Hematopoietic multipotent progenitor cell treated with erythropoietin and hydrocortisone succinate and interleukin-3 and kit ligand, for 8 days (in vitro differentiated cells): ENCODE results near the gene GCK.
A peak's percentile ranks its signal among the peaks of the same experiment; 100 is the strongest.

Experiments used
- DNase-seq: peaks from one replicate; pipeline ENCODE4 v3.0.0-alpha.2; 2015

The GCK gene

DNA sequence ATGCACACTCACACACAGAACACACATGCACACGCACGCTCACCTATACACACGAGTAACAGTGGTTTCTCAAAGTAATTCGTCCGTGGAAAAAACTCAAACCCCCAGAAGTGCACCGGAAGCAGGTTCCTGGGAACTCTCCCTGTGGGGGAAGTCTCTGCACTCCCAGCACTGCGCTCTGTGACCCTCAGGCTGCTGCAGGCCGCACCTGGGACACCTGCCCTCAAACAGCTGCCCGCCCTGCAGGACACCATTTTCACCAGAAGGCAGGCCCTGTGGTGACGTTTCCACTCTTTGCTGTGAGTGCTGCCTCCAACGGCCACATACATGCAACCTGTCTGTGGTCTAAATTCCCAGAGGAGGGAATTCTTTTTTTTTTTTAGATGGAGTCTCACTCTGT is 32.8 kb upstream of the GCK start:
- no peak for DNase-seq

DNA sequence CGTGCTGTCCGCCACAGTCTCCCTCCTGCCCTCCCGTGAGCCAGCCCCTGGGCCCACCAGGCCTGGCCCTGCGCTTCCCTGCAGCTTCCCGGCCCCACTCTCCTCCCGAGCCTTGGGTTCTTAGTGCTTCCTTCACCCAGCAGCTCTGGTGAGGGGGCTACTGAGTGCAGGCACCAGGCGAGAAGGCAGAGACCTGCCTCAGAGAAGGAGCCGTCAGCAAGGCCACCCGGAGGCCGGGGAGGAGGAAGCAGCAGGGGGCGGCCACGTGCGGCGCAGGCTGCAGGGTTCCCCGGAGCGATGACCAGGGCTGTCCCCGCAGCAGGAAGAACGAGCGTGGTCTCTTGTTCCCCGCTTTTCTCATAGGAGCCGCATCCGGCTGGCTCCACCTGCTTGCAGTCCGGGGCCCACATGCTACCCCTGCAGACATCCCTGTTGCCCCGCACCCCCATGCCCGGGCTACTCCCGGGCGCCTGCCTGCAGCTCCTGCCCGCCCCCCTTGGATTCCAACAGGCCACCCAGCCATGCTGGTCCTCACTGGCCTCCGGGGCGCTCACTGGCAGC is 32.1 kb upstream of the GCK start:
- no peak for DNase-seq

DNA sequence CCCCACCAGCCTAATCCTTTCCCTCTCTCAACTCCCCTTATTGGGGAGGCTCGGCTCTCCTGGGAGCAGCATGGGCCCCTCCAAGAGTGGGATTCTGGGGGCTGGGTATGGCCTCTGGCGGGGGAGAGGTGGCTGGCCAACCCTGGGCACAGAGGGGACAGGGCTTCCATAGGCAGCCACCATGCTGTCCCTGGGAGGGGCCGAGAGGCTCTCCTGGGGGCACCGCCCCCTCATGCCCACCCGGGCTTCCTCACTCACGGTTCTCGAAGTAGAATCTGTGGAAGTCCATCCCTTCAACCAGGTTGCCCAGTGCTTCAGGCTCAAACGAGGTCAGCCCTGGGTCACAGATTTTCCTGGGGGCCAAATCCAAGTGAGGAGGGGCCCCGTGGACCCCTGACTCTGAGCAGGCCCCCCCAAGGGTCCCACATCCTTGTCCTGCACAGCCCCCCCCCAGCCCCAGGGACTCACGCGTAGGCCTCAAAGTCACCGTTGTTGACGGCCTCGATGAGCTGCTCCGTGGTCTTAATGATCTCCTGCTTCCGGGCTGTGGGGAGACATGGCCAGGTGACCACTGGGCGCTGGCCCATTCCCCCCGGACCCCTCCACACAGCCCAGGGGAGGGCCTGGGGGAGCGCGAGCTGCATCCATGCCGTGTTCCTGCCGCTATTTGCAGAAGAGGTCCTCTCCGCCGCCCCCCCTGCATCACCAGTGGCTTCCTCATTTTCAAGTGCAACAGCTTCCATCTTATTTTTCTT is 31.3 kb upstream of the GCK start:
- no peak for DNase-seq

- DNase-seq: no peak
Observed at GRCh38 chr7:44220046-44220357, 30.8 kb upstream of the GCK start.

DNA sequence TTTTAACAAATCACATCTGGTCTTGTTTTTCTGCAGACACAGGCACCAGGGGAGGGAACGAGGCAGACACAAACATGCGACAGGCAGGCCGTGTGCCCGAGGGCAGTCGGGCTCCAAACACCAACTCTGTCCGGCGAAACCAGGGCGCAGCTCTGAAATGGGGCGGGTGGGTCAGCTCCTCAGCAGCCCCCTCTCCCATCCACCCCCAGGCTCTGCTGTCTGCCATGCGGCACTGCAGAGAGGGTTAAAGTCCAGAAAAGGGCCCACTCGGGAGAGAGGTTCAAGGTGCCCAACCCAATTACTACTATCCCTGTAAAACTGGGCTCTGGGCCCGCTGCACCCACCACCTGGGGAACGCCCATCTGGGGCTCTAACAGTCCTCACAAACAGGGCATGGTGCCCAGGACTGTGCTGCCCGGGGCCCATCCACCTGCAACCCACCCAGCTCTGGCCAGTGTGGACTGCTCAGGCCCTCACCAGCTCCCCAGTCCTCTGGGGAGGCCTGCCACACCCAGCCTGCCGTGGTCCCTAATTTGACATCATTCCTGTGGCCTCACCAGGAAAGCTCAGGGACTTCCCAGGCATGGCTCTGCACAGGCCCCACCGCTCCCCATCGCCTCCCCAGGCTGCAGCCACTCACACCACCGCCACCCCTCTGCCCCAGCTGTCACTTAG is 30.3 kb upstream of the GCK start:
- DNase-seq: no peak

GRCh38 chr7:44218418-44219201 is 29.4 kb upstream of the GCK start:
- no peak for DNase-seq

GRCh38 chr7:44217852-44218402 is 28.7 kb upstream of the GCK start:
- no peak for DNase-seq

- no peak for DNase-seq
Observed at GRCh38 chr7:44217223-44217714, 28.0 kb upstream of the GCK start.

GRCh38 chr7:44216521-44217222 is 27.4 kb upstream of the GCK start:
- DNase-seq: no peak

DNA sequence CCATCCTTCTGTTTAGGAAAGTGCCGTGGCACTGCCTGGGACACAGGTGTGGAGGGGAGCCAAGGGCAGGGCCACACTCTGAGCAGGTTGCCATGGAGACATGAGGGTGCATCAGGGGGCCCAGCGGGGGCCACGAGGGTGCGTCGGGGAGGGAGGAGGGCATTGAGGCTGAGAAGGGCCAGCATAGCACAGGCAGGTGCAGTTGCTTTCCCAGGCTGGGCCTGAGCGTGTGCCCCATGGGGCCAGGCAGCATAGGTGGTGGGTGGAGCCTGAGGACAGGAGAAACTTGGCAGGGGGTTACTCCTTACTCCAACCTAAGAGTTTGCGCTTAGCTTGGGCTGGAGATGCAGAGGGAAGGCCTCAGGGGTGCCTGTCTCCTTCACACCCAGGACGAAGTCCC is 26.8 kb upstream of the GCK start:
- no peak for DNase-seq

- DNase-seq: no peak
Observed at GRCh38 chr7:44215531-44215930, 26.3 kb upstream of the GCK start.

- peak; percentile 22 for DNase-seq
Observed at GRCh38 chr7:44213877-44214388, 24.7 kb upstream of the GCK start.

GRCh38 chr7:44213206-44213876 is 24.1 kb upstream of the GCK start:
- no peak for DNase-seq

DNA sequence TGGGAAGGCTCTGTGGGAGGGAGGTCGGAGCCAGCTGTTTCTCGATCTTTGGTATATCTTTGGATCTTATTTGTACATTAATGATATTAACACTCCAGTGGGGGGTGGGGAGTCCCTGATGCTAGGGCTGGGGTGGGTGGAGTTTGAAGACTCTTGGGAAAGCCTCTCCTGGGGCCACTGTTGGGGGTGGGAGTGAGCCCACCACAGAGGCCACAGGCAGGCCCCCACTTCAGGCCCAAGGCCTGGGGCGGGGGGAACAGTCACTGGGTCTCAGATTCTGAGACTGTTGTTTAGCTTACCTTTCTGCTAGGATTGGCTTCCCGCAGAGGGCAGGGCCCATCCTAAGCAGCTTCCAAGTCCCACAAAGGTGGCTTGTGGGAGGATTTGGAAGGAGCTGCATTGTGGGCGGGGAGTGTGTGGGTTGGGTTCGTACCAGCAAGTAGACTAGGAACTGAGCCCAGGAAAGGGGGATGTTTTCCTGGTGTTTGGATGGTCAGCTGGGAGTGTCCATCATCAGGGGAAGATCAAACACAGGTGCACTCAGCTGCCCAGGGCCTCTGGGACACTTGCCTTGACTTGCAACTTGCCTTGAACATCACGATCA is 23.4 kb upstream of the GCK start:
- DNase-seq: no peak

DNA sequence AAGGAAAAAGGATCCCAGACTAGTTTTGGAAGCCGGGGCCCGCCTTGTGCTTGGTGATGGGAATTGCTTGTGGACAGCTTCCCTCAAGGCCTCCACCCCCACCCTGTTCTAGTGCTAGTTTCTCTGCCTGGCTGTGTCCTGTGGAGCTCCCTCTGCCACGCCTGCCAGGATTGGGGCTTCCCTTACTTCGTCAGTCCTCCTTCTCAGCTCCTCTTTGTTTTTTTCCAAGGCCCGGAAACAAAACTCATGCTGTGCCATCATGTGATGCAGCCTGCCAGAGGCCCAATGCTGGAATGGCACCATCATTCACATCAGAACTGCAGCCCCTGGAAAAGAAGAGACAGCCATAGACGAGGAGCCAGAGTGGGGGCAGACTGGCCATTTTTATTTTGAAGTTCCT is 22.8 kb upstream of the GCK start:
- no peak for DNase-seq

DNA sequence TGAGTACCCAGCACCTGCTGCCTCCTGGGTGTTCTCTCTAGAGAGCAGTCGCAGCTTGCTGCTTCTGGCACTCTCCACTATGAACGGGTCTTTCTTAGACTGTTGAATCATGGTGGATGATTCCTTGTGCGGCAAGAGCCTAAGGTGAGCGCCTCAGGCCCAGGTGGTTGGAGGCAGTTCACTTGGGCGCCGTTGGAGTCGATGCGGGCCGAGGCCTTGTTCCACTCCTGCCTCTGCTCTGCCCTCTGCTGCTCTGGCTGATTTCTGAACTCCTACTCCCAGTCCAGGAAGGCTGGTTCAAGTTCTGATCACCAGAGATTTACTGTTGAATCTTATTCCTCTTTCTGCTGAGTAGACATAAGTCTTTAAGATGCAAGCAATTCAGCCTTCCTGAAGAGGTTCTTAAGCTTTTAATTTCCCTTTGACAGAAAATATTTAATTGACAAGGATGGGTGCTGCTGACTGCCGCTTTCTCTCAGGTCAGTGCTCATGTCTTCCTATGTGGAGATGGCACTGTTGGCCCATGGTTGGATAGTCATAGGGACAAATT is 22.0 kb upstream of the GCK start:
- DNase-seq: no peak

GRCh38 chr7:44210107-44210506 is 20.9 kb upstream of the GCK start:
- DNase-seq: no peak

DNA sequence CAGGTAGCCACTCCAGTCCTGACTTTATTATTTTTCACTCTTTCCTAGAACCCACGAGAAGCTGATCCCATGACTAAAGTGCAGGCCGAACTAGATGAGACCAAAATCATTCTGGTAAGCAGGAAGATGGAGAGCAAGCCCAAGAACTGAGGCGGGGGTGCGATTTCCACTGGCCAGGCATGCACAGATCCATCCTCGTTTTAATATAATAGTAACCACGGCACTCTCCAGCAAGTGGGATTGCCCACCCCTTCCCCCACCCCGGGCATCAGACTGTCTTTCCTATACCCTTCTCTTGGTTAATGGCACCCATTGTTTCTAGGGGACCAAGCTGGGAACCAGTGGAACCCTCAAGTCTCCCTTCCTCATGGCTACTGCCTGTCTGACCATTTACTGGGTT is 18.8 kb upstream of the GCK start:
- DNase-seq: no peak

GRCh38 chr7:44206008-44206407 is 16.8 kb upstream of the GCK start:
- no peak for DNase-seq

- no peak for DNase-seq
Observed at GRCh38 chr7:44201813-44202212, 12.6 kb upstream of the GCK start.
